IMR-90 (cell line): ENCODE results near the gene CYP24A1. TPM values are rescaled to one million over a fixed set of nuclear protein-coding genes. Genes with fewer than 3 reads are reported as not detected.

Source experiments
- ATAC-seq: fragments of 200-7000 bp; cut with Tn5 transposase; 2 replicates; pipeline ENCODE4 v1.9.1; 2020; ENCODE audit warnings: low read depth, mild to moderate bottlenecking, moderate library complexity
- BruUV-seq: library from RNA; stranded (reverse); fragments of 400-500 nt; replicated peaks from 2 replicates; lab custom pipeline; 2021; lab: Mats Ljungman, UMichigan
- CTCF ChIA-PET: fragments of 300-600 bp; formaldehyde crosslinking; extraction: SDS; loops from one replicate; lab custom pipeline; 2021; ENCODE audit warnings: antibody characterized with exemption; lab: Yijun Ruan, JAX
- POLR2A ChIA-PET: fragments of 300-600 bp; sonication (Branson Sonifier 250); formaldehyde crosslinking; loops from one replicate; lab custom pipeline; 2022; ENCODE audit warnings: antibody characterized with exemption; ENCODE audit not compliant: unreplicated experiment; lab: Charles Lee
- DNase-seq: peaks from one replicate; pipeline ENCODE4 v3.0.0; 2013
- H2AFZ ChIP-seq: replicated peaks from 2 replicates; pipeline ENCODE3; 2013; ENCODE audit warnings: low read length, mild to moderate bottlenecking; ENCODE audit not compliant: poor library complexity
- H2AK5ac ChIP-seq: 2 replicates; pipeline ENCODE4 v1.6.1; 2013; ENCODE audit warnings: low read depth, low read length, inconsistent platforms
- H2AK9ac ChIP-seq: replicated peaks from 2 replicates; pipeline ENCODE3; 2013; ENCODE audit warnings: mild to moderate bottlenecking, low read depth, low read length, moderate library complexity; ENCODE audit not compliant: poor library complexity
- H2BK120ac ChIP-seq: 2 replicates; pipeline ENCODE4 v1.6.1; 2013; ENCODE audit warnings: low read depth, low read length, inconsistent platforms
- H2BK15ac ChIP-seq: 3 replicates; pipeline ENCODE4 v1.6.1; 2013; ENCODE audit warnings: low read depth, low read length, inconsistent platforms
- H2BK20ac ChIP-seq: 2 replicates; pipeline ENCODE4 v1.6.1; 2013; ENCODE audit warnings: low read depth, mild to moderate bottlenecking, inconsistent platforms, low read length, moderate library complexity
- H2BK5ac ChIP-seq: 2 replicates; pipeline ENCODE4 v1.6.1; 2013; ENCODE audit warnings: mild to moderate bottlenecking, low read depth, low read length, inconsistent platforms; ENCODE audit not compliant: poor library complexity, severe bottlenecking
- H3K14ac ChIP-seq: replicated peaks from 2 replicates; pipeline ENCODE4 v1.6.1; 2013; ENCODE audit warnings: low read depth, low read length, inconsistent platforms
- H3K18ac ChIP-seq: 2 replicates; pipeline ENCODE4 v1.6.1; 2013; ENCODE audit warnings: low read depth, low read length, control low read depth
- H3K23ac ChIP-seq: 2 replicates; pipeline ENCODE4 v1.6.1; 2013; ENCODE audit warnings: low read depth, low read length, inconsistent platforms
- H3K27ac ChIP-seq: 2 replicates; pipeline ENCODE4 v1.5.1; 2013; ENCODE audit warnings: mild to moderate bottlenecking, control low read depth, low read length; ENCODE audit not compliant: insufficient read depth
- H3K27me3 ChIP-seq: 2 replicates; pipeline ENCODE4 v1.6.1; 2013; ENCODE audit warnings: low read length; ENCODE audit not compliant: control insufficient read depth, insufficient read depth
- H3K36me3 ChIP-seq: 2 replicates; pipeline ENCODE4 v1.6.1; 2013; ENCODE audit warnings: low read length, mixed read lengths; ENCODE audit not compliant: control insufficient read depth, insufficient read depth
- H3K4ac ChIP-seq: 2 replicates; pipeline ENCODE4 v1.6.1; 2013; ENCODE audit warnings: low read depth, low read length, inconsistent platforms
- H3K4me1 ChIP-seq: 2 replicates; pipeline ENCODE4 v1.6.1; 2013; ENCODE audit warnings: low read length, mixed read lengths; ENCODE audit not compliant: control insufficient read depth, insufficient read depth
- H3K4me2 ChIP-seq: 2 replicates; pipeline ENCODE4 v1.6.1; 2013; ENCODE audit warnings: low read depth, mild to moderate bottlenecking, control low read depth, low read length, moderate library complexity
- H3K4me3 ChIP-seq: 2 replicates; pipeline ENCODE4 v1.5.1; 2013; ENCODE audit warnings: low read depth, mild to moderate bottlenecking, control low read depth, low read length, moderate library complexity; ENCODE audit not compliant: insufficient read depth
- H3K56ac ChIP-seq: 2 replicates; pipeline ENCODE4 v1.6.1; 2013; ENCODE audit warnings: low read length, inconsistent platforms; ENCODE audit not compliant: insufficient read depth; ENCODE audit errors: extremely low read depth
- H3K79me1 ChIP-seq, 2 experiments: 2 replicates each; pipeline ENCODE4 v1.6.1; 2013; ENCODE audit warnings: low read length in 2 of 2, inconsistent platforms in 1 of 2, low read depth in 1 of 2
- H3K9ac ChIP-seq: 2 replicates; pipeline ENCODE4 v1.6.1; 2013; ENCODE audit warnings: low read depth, low read length, control low read depth
- H3K9me1 ChIP-seq: 2 replicates; pipeline ENCODE4 v1.6.1; 2013; ENCODE audit warnings: low read length, inconsistent platforms; ENCODE audit not compliant: insufficient read depth
- H3K9me3 ChIP-seq: 2 replicates; pipeline ENCODE4 v1.6.1; 2013; ENCODE audit warnings: low read length; ENCODE audit not compliant: control insufficient read depth, insufficient read depth
- H4K20me1 ChIP-seq: 2 replicates; pipeline ENCODE4 v1.6.1; 2013; ENCODE audit warnings: low read length, inconsistent platforms; ENCODE audit not compliant: insufficient read depth
- H4K5ac ChIP-seq: 2 replicates; pipeline ENCODE4 v1.6.1; 2013; ENCODE audit warnings: mild to moderate bottlenecking, low read depth, low read length, control low read depth
- H4K8ac ChIP-seq, 2 experiments: 2 replicates each; pipeline ENCODE4 v1.6.1; 2013; ENCODE audit warnings: low read depth in 2 of 2, low read length in 2 of 2, control low read depth in 1 of 2, inconsistent platforms in 1 of 2
- H4K91ac ChIP-seq: 2 replicates; pipeline ENCODE4 v1.6.1; 2013; ENCODE audit warnings: low read depth, low read length, inconsistent platforms; ENCODE audit not compliant: insufficient read depth
- BHLHE40 ChIP-seq: fragments of 150-350 bp; IDR thresholded peaks from 2 replicates; pipeline ENCODE4 v1.6.1; 2016; ENCODE audit warnings: mild to moderate bottlenecking, low read depth, low read length
- CEBPB ChIP-seq: IDR thresholded peaks from 2 replicates; pipeline ENCODE4 v1.6.1; 2012; ENCODE audit warnings: low read depth, low read length, improper control_type of control experiment
- CHD1 ChIP-seq: IDR thresholded peaks from 2 replicates; pipeline ENCODE4 v1.6.1; 2012; ENCODE audit warnings: low read depth, low read length, improper control_type of control experiment
- FOS ChIP-seq: fragments of 150-350 bp; IDR thresholded peaks from 2 replicates; pipeline ENCODE4 v1.6.1; 2016; ENCODE audit warnings: low read depth, low read length
- MAFK ChIP-seq: IDR thresholded peaks from 2 replicates; pipeline ENCODE4 v1.6.1; 2012; ENCODE audit warnings: low read depth, low read length, improper control_type of control experiment
- MAZ ChIP-seq: IDR thresholded peaks from 2 replicates; pipeline ENCODE4 v1.6.1; 2012; ENCODE audit warnings: low read depth, mild to moderate bottlenecking, low read length, improper control_type of control experiment, moderate library complexity, borderline replicate concordance
- MXI1 ChIP-seq: IDR thresholded peaks from 2 replicates; pipeline ENCODE4 v1.6.1; 2012; ENCODE audit warnings: low read depth, mild to moderate bottlenecking, low read length, moderate library complexity, borderline replicate concordance
- NFE2L2 ChIP-seq: fragments of 150-350 bp; IDR thresholded peaks from 2 replicates; pipeline ENCODE4 v1.6.1; 2016; ENCODE audit warnings: low read depth, mild to moderate bottlenecking, low read length
- POLR2A ChIP-seq: IDR thresholded peaks from 2 replicates; pipeline ENCODE4 v1.6.1; 2012; ENCODE audit warnings: mild to moderate bottlenecking, low read depth, low read length
- RAD21 ChIP-seq: IDR thresholded peaks from 2 replicates; pipeline ENCODE4 v1.6.1; 2012; ENCODE audit warnings: low read length, improper control_type of control experiment
- RCOR1 ChIP-seq: IDR thresholded peaks from 2 replicates; pipeline ENCODE4 v1.6.1; 2012; ENCODE audit warnings: mild to moderate bottlenecking, low read length, improper control_type of control experiment; ENCODE audit not compliant: insufficient replicate concordance
- RFX5 ChIP-seq: IDR thresholded peaks from 2 replicates; pipeline ENCODE4 v1.8.0; 2012; ENCODE audit warnings: low read depth, mild to moderate bottlenecking, low read length, moderate library complexity
- SMC3 ChIP-seq: fragments of 150-350 bp; IDR thresholded peaks from 2 replicates; pipeline ENCODE4 v1.6.1; 2016; ENCODE audit warnings: low read depth, mild to moderate bottlenecking, antibody characterized with exemption, low read length, moderate library complexity
- WGBS, 2 experiments: methylation state at CpG; one replicate each; pipeline versions ENCODE4 v1.1.5 to v1.1.7; 2013; ENCODE audit warnings: missing lambda C conversion rate in 2 of 2; ENCODE audit not compliant: insufficient read length in 1 of 2; ENCODE audit errors: extremely low coverage in 2 of 2; 5-methylcytosine and 5-hydroxymethylcytosine counted together
- dilution Hi-C: fragments of 300-500 bp; cut with HindIII; formaldehyde crosslinking; loops from one replicate; pipeline ENCODE4 v1.14.3; 2018; ENCODE audit warnings: low sequenced_read_pairs; ENCODE audit not compliant: unreplicated experiment
- in situ Hi-C: fragments of 300-500 bp; cut with MboI; formaldehyde crosslinking; loops from 3 replicates; pipeline ENCODE4 v1.14.3; 2019; ENCODE audit warnings: low sequenced_read_pairs, inconsistent platforms, mixed read lengths
- intact Hi-C: fragments of 100-400 bp; cut with micrococcal nuclease; formaldehyde crosslinking; loops from 2 replicates; pipeline ENCODE4 v1.10.0; 2022
- polyA plus RNA-seq, 3 experiments: library from polyadenylated mRNA; depleted of rRNA; stranded (reverse); fragments of >200 nt; gene quantifications; 2 replicates each; pipeline ENCODE4 v1.2.3, GENCODE V29; 2012; ENCODE audit warnings: low replicate concordance in 1 of 3
- total RNA-seq: library from RNA; depleted of rRNA; stranded (reverse); fragments of >200 nt; gene quantifications from 2 replicates; pipeline ENCODE4 v1.2.3, GENCODE V29; 2012
- TF ChIP-seq, protein P1 (sequence below): fragments of 150-350 bp; IDR thresholded peaks from 2 replicates; pipeline ENCODE4 v1.6.1; 2016; ENCODE audit warnings: low read depth, mild to moderate bottlenecking, low read length, moderate library complexity, borderline replicate concordance
- TF ChIP-seq, protein P2 (sequence below): conservative IDR thresholded peaks from 2 replicates; pipeline ENCODE4 v1.5.1; 2012; ENCODE audit warnings: mild to moderate bottlenecking, low read depth, low read length, improper control_type of control experiment
- TF ChIP-seq, protein P3 (sequence below): fragments of 150-350 bp; IDR thresholded peaks from 2 replicates; pipeline ENCODE4 v1.6.1; 2017; ENCODE audit warnings: mild to moderate bottlenecking, antibody characterized with exemption, low read length, low read depth

CYP24A1 gene
- total and polyA plus RNA-seq, 2 of the 4 experiments (the other 2 are of a cell fraction) = not detected

DNA sequence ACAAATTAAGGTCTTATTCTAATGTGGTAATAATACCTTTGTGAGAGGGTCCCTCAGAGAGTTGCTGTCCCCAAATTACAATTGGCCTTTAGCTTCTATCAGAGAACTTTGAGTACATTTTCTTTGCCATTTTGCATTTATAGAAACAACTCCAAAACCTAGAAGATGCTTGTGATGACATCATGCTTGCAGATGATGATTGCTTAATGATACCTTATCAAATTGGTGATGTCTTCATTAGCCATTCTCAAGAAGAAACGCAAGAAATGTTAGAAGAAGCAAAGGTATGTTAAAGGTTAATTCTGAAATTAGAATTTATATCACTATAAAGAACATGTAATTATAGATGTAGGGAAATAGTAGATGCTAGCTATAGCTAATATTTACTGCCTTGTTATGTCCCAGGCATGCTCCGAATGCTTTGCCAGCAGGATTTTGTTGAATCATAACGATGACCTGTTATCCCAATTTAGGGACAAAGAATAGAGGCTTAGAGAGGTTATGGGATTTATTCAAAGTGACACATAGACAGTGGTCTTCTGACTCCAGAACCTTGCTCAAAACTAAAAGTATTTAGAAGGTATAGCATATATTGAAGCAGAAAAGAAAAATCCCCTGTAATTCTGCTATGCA lies 41.5 kb upstream of the CYP24A1 start:
- H3K36me3 ChIP-seq = peaks cover 12% of the 10 kb centered on the region
- H4K8ac ChIP-seq = no peak overlapping the region
- peaks cover 24% of the 10 kb centered on the region; the same call in 1 of the 2 replicates for H4K20me1 ChIP-seq
- no peak overlapping the region for H4K5ac ChIP-seq
- H2BK120ac ChIP-seq = no peak overlapping the region
- peaks cover 4% of the 10 kb centered on the region; the same call in 1 of the 2 replicates for H3K4me1 ChIP-seq
- intact Hi-C loops = no loop called here
- no peaks in the 10 kb centered on the region for H3K9me3 ChIP-seq
- peaks cover 19 to 37% of the 10 kb centered on the region in 2 experiments for H3K79me1 ChIP-seq
- no peak overlapping the region for H3K9ac ChIP-seq
- no peak for DNase-seq
- no peak overlapping the region for H3K56ac ChIP-seq
- in situ Hi-C loops = no loop called here
- peaks cover 3% of the 10 kb centered on the region; the same call in 1 of the 2 replicates for H3K9me1 ChIP-seq
- no TSS peak for BruUV-seq
- ChIA-PET POLR2A (interaction anchor here (0.6 kb wide), 1 partner anchor 436 kb away, joined by 3 read pairs; no protein-coding TSS in a partner anchor), CTCF (interaction anchor here (0.7 kb wide), 1 partner anchor 118 kb away, joined by 3 read pairs; no protein-coding TSS in a partner anchor)
- H3K4me2 ChIP-seq = no peak overlapping the region
- ATAC-seq = no peak
- H2AK5ac ChIP-seq = no peak overlapping the region
- H2AFZ ChIP-seq = no peak overlapping the region
- H4K91ac ChIP-seq = no peak overlapping the region
- no peak overlapping the region for H2BK15ac ChIP-seq
- dilution Hi-C loops = no loop called here
- no CpG with 5 or more reads among the region's 3 CpGs for WGBS, 2 experiments
- no peak overlapping the region for H3K4me3 ChIP-seq
- H3K4ac ChIP-seq = no peak overlapping the region
- no peak overlapping the region for H3K14ac ChIP-seq
- H3K27me3 ChIP-seq = no peaks in the 10 kb centered on the region
- H2AK9ac ChIP-seq = no peak overlapping the region
- no peak overlapping the region for H3K18ac ChIP-seq
- no peak overlapping the region for H2BK20ac ChIP-seq
- TF ChIP-seq CHD1 (no peak), FOS (no peak), MAFK (no peak), BHLHE40 (no peak), SMC3 (no peak), RCOR1 (no peak), RFX5 (no peak), POLR2A (no peak), CEBPB (no peak), RAD21 (no peak), MXI1 (no peak), MAZ (no peak), NFE2L2 (no peak)
- TF ChIP-seq, protein P1, sequence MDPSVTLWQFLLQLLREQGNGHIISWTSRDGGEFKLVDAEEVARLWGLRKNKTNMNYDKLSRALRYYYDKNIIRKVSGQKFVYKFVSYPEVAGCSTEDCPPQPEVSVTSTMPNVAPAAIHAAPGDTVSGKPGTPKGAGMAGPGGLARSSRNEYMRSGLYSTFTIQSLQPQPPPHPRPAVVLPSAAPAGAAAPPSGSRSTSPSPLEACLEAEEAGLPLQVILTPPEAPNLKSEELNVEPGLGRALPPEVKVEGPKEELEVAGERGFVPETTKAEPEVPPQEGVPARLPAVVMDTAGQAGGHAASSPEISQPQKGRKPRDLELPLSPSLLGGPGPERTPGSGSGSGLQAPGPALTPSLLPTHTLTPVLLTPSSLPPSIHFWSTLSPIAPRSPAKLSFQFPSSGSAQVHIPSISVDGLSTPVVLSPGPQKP = no peak
- TF ChIP-seq, protein P2, sequence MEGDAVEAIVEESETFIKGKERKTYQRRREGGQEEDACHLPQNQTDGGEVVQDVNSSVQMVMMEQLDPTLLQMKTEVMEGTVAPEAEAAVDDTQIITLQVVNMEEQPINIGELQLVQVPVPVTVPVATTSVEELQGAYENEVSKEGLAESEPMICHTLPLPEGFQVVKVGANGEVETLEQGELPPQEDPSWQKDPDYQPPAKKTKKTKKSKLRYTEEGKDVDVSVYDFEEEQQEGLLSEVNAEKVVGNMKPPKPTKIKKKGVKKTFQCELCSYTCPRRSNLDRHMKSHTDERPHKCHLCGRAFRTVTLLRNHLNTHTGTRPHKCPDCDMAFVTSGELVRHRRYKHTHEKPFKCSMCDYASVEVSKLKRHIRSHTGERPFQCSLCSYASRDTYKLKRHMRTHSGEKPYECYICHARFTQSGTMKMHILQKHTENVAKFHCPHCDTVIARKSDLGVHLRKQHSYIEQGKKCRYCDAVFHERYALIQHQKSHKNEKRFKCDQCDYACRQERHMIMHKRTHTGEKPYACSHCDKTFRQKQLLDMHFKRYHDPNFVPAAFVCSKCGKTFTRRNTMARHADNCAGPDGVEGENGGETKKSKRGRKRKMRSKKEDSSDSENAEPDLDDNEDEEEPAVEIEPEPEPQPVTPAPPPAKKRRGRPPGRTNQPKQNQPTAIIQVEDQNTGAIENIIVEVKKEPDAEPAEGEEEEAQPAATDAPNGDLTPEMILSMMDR = no peak
- TF ChIP-seq, protein P3, sequence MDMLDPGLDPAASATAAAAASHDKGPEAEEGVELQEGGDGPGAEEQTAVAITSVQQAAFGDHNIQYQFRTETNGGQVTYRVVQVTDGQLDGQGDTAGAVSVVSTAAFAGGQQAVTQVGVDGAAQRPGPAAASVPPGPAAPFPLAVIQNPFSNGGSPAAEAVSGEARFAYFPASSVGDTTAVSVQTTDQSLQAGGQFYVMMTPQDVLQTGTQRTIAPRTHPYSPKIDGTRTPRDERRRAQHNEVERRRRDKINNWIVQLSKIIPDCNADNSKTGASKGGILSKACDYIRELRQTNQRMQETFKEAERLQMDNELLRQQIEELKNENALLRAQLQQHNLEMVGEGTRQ = no peak
- H2BK5ac ChIP-seq = no peak overlapping the region
- H3K23ac ChIP-seq = no peak overlapping the region
- no peak overlapping the region for H3K27ac ChIP-seq
